Raji (cell line): Measurements from ENCODE around the gene APEH.

Experiments used
- POLR2A ChIP-seq: IDR thresholded peaks from 2 replicates; pipeline ENCODE4 v1.6.1; 2011; ENCODE audit warnings: low read depth, low read length, control low read depth; ENCODE audit not compliant: insufficient read depth

APEH gene

DNA sequence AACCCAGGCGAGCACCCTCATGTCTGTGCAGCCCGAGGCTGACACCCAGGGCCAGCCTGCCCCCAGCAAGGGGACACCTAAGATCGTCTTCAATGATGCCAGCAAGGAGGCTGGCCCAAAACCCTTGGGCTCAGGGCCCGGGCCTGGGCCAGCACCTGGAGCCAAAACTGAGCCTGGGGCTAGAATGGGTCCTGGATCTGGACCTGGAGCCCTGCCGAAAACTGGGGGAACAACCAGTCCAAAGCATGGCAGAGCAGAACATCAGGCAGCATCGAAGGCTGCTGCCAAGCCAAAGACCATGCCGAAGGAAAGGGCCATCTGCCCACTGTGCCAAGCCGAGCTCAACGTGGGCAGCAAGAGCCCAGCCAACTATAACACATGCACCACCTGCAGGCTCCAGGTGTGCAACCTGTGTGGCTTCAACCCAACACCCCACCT, 31.4 kb upstream of the APEH start:
- TF ChIP-seq POLR2A = no peak

DNA sequence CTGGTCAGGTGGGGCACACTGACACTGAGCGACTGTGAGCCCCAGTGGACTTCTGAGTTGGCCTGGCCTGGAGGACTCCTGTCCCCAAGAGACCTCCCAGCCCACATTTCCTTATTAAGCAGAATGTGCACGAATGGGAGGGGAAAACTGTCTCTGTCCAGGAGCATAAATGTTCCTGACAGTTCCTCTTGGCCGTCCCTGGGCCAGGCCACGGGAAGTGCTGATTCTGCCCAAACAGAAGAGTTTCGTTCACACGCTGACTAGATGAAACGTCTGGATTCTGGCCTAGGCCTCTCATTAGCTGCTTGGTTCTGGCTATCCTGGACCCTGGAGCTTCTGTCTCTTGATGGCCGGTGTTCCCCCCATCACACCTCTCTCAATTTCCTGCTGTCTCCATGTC, 29.5 kb upstream of the APEH start:
- TF ChIP-seq POLR2A = no peak

DNA sequence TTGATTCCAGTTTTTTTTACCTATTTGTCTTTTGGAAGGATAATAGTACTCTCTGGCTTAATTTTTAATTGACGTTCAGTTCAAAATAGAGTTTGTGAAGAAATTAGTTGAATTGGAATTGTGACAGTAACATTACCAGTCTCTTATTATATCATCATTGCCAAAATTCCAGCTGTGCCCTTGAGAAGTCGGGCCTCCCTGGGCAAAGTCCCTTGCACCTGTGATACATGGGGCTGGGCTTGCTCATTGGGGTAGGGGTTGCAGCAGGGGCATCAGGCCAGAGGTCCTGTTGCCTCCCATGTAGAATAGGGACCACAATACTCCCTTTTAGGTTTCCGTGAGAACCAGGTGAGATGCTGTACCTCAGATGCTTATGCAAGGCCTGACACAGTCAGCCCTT, 27.9 kb upstream of the APEH start:
- no peak for TF ChIP-seq POLR2A

DNA sequence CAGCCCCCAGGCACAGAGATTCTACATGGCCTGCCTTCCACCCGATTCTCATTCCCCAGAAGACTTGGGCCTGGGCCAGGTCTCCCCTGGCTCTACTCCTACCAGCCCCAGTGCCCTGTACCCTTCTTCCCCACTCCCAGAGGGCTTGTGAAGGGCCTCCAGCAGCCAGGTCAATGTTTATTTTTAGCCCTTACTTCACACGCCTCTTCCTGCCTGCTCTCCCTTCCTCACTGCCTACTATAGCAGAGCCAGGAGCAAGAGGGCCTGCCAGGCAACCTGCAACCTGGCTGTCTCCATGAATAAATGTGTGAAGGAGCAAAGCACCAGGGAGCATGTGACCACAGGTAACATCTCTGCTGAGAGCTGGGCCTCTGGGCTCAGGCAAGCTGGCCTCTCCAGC, 26.4 kb upstream of the APEH start:
- TF ChIP-seq POLR2A = no peak

DNA sequence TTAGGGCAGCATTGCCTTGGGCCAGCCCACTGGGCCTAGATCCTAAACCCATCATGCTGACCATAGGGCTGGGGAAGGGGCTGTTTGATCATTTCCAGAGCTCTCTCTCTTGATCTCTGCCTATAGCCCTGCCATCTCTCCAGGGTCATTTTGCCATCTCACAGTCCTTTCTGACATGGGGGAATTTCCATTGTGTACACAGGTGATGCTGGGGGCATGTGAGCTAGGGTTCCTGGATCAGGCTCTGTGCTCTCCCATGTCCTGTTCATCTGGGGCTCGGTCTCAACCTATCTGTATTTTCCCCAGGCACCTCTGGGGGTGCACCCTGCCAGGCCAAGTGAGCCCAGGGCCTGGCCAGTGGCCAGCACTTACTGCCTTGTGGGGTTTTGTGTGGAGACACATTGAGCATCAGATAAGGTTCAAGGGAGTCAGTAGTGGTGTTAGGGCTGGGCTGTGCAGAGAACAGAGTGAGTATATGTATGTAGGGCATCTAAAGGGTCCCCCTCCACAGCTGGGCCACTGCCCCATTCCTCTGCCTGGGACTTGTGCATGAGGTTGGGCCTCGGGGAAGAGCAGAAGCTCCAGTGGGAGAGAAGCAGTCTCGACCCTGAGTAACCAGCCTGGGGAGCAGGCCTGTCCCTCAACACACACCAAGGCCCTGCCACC, 25.7 kb upstream of the APEH start:
- TF ChIP-seq POLR2A = no peak

DNA sequence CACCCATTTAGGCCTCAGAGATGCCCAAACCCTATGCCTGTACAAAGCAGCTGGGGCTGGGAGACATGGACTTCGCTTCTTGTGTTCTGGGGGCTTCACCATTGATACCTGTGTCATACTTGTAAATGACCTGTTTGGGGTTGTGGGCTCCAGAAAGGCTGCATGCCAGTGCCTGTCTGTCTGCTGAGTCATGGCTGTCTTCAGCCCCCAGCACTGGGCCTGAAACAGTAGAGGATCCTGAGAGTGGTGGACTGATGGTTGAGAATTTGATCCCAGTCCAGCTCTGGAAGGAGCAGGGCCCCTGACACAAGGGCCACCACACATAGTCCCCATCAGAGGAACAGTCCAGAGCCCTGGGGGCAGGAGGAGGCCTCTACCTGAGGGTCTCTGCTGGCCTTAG, 24.6 kb upstream of the APEH start:
- TF ChIP-seq POLR2A = no peak

DNA sequence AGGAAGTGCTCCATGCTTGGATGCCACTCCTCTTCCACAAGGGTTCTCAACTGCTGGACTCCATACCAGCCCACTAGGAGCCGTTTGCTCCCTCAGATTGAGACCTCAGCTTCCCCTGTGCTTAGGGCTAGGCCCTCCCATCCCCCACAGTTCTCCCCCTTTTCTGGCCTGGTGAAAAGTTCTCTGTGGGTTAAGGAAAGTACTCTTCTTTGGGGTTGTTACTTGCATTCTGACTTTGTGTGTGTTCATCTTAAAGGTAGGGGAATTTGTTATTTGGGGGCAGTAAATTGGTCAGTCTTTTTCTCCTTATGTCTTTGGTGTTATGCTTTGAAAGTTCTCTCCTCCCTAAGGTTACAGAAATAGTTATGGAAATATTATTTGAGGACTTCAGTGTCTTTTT, 24.0 kb upstream of the APEH start:
- no peak for TF ChIP-seq POLR2A

DNA sequence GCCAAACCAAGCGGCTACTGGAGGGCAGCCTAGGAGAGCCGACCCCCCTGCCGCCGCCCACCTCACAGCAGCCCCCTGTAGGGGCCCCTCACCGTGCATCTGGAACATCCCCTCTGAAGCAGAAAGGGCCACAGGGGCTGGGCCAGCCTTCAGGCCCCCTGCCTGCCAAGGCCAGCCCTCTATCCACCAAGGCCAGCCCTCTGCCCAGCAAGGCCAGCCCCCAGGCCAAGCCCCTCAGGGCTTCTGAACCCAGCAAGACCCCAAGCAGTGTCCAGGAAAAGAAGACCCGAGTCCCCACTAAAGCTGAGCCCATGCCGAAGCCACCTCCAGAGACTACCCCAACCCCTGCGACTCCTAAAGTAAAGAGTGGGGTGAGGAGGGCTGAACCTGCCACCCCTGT, 23.5 kb upstream of the APEH start:
- TF ChIP-seq POLR2A = no peak

DNA sequence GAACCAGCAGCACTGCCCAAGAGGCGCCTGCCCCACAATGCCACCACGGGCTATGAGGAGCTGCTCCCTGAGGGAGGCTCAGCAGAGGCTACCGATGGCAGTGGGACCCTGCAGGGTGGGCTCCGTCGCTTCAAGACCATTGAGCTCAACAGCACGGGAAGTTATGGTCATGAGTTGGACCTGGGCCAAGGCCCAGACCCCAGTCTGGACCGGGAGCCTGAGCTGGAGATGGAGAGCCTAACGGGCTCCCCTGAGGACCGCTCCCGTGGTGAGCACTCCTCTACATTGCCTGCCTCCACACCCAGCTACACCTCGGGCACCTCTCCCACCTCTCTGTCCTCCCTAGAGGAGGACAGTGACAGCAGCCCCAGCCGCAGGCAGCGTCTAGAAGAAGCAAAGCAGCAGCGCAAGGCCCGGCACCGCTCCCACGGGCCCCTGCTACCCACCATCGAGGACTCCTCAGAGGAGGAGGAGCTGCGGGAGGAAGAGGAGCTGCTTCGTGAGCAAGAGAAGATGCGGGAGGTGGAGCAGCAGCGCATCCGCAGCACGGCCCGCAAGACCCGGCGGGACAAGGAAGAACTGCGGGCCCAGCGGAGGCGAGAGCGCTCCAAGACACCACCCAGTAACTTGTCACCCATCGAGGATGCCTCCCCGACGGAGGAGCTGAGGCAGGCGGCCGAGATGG, 21.8 kb upstream of the APEH start:
- no peak for TF ChIP-seq POLR2A

DNA sequence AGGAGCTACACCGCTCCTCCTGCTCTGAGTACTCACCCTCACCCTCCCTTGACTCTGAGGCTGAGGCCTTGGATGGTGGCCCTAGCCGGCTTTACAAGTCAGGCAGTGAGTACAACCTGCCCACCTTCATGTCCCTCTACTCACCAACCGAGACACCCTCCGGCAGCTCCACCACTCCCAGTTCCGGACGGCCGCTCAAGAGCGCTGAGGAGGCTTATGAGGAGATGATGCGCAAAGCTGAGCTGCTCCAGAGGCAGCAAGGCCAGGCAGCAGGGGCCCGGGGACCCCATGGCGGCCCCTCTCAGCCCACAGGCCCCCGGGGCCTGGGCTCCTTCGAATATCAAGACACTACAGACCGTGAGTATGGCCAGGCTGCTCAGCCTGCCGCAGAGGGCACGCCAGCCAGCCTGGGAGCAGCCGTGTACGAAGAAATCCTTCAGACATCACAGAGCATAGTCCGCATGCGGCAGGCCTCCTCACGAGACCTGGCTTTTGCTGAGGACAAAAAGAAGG, 21.2 kb upstream of the APEH start:
- no peak for TF ChIP-seq POLR2A

DNA sequence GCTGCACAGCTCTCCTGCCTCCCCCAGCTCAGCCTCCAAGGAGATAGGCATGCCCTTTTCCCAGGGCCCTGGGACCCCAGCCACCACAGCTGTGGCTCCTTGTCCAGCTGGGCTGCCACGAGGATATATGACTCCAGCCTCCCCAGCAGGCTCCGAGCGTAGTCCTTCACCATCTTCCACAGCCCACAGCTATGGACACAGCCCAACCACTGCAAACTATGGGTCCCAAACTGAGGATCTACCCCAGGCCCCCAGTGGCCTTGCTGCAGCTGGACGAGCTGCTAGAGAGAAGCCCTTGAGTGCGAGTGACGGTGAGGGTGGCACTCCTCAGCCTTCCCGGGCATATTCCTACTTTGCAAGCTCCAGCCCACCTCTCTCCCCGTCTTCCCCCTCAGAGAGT, 20.5 kb upstream of the APEH start:
- TF ChIP-seq POLR2A = no peak

DNA sequence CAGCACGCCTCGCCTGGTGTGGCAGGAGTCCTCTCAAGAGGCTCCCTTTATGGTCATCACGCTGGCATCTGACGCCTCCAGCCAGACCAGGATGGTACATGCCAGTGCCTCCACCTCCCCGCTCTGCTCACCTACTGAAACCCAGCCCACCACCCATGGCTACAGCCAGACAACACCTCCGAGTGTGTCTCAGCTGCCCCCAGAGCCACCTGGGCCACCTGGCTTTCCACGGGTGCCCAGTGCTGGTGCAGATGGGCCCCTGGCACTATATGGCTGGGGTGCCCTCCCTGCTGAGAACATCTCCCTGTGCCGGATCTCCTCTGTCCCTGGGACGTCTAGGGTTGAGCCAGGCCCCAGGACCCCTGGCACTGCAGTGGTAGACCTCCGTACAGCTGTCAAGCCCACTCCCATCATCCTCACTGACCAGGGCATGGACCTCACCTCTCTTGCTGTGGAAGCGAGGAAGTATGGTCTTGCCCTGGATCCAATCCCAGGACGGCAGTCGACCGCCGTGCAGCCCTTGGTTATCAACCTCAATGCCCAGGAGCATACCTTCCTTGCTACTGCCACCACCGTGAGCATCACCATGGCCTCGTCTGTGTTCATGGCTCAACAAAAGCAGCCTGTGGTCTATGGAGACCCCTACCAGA, 19.9 kb upstream of the APEH start:
- no peak for TF ChIP-seq POLR2A

DNA sequence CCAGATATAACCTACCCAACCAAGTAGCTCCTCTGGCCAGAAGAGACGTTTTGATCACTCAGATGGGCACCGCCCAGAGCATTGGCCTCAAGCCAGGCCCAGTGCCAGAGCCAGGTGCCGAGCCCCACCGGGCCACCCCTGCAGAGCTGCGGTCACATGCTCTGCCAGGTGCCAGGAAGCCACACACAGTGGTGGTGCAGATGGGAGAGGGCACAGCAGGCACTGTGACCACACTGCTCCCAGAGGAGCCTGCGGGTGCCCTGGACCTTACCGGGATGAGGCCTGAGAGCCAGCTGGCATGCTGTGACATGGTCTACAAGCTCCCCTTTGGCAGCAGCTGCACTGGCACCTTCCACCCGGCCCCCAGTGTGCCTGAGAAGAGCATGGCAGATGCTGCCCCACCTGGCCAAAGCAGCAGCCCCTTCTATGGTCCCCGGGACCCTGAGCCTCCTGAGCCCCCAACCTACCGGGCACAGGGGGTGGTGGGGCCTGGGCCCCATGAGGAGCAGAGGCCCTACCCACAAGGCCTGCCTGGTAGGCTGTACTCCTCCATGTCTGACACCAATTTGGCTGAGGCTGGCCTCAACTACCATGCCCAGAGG, 19.1 kb upstream of the APEH start:
- no peak for TF ChIP-seq POLR2A

DNA sequence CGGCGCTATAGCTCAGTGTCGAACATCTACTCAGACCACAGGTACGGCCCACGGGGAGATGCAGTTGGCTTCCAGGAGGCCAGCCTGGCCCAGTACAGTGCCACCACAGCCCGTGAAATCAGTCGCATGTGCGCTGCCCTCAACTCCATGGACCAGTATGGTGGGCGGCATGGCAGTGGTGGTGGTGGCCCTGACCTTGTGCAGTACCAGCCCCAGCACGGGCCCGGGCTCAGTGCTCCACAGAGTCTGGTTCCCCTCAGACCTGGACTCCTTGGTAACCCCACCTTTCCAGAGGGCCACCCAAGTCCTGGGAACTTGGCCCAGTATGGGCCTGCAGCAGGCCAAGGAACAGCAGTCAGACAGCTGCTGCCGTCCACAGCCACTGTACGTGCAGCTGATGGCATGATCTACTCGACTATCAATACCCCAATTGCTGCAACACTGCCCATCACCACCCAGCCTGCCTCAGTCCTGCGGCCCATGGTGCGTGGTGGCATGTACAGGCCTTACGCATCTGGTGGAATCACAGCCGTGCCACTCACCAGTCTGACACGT, 18.3 kb upstream of the APEH start:
- no peak for TF ChIP-seq POLR2A

DNA sequence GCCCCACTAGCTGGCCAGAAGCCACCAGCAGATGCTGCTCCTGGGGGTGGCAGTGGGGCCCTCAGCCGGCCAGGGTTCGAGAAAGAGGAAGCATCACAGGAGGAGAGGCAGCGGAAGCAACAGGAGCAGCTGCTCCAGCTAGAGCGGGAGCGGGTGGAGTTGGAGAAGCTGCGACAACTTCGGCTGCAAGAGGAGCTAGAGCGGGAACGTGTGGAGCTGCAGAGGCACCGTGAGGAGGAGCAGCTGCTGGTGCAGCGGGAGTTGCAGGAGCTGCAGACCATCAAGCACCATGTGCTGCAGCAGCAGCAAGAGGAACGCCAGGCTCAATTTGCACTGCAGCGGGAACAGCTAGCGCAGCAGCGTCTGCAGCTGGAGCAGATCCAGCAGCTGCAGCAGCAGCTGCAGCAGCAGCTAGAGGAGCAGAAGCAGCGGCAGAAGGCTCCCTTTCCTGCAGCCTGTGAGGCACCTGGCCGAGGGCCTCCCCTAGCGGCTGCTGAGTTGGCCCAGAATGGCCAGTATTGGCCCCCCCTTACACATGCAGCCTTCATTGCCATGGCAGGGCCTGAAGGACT, 17.5 kb upstream of the APEH start:
- no peak for TF ChIP-seq POLR2A

DNA sequence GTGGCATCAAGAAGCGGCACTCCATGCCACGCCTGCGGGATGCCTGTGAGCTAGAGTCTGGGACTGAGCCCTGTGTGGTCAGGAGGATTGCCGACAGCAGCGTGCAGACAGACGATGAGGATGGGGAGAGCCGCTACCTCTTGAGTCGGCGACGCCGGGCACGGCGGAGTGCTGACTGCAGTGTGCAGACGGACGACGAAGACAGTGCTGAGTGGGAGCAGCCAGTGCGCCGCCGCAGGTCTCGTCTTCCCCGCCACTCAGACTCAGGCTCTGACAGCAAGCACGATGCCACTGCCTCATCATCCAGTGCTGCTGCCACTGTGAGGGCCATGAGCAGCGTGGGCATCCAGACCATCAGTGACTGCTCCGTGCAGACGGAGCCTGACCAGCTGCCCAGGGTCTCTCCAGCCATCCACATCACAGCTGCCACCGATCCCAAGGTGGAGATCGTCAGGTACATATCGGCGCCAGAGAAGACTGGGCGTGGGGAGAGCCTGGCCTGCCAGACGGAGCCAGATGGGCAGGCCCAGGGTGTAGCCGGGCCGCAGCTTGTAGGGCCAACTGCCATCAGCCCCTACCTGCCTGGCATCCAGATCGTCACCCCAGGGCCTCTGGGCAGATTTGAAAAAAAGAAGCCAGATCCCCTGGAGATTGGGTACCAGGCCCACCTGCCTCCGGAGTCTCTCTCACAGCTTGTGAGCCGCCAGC, 16.8 kb upstream of the APEH start:
- no peak for TF ChIP-seq POLR2A
